HG03039 (cell line): ENCODE measurements around the gene RAB3B.
"Not testable (repeated sequence)": the region's sequence is repeated elsewhere in the genome, so short reads cannot be mapped to it uniquely, and the experiment has no call there.

Experiments
- ATAC-seq: cut with Tn5 transposase; IDR thresholded peaks from one replicate; pipeline ENCODE4 v1.9.1; 2021; ENCODE audit warnings: mild to moderate bottlenecking, moderate library complexity; ENCODE audit not compliant: unreplicated experiment

Gene RAB3B

DNA sequence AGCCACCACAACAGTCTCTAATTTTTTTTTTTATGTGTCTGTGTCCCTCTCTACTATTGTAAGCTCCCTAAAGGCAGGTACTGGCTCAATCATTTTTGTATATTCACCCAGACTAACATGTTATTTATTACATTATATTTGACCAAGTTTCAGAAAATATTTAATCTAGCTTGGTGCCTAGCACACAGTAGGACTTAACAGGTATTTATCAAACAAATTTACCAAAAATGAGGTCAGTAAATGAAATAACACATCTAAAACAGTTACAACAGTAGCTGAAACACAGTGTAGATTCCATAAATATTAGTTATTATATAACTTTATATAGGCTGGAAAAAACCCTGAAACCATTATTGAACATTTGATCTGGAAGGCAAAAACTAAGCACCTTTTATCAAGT, 114.7 kb downstream of the RAB3B start:
- no peak for ATAC-seq

DNA sequence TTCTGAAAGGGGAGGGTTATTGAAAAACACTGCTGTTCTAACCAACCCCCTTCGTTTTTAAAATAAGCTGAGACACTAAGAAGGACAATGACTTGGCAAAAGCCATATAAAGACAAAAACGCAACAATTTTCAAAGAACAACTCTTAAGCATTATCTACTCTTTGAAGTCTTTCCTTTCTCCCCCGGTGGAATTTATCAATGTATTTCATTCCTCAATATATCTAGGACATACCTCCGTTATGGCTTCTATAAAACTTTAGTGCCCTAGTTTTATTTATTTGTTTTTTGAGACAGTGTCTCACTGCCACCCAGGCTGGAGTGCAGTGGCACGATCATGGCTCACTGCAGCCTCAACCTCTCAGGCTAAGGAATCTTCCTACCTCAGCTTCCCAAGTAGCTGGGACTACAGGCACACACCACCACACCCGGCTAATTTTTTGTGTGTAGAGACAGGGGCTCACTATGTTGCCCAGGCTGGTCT, 115.2 kb downstream of the RAB3B start:
- no peak for ATAC-seq

DNA sequence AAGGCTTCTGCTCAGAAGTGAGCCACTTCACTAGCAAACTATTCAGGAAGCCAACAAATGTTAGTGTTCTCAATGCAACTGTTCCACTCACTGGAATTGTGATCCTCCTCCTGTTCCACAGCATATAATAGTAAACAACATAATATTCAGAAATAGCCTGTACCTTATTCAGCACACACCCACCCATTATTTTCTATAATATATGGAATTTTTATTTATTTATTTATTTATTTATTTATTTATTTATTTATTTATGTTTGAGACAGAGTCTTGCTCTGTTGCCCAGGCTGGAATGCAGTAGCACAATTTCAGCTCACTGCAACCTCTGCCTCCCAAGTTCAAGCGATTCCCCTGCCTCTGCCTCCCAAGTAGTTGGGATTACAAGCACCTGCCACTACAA, 117.2 kb downstream of the RAB3B start:
- ATAC-seq, result not testable (repeated sequence)

DNA sequence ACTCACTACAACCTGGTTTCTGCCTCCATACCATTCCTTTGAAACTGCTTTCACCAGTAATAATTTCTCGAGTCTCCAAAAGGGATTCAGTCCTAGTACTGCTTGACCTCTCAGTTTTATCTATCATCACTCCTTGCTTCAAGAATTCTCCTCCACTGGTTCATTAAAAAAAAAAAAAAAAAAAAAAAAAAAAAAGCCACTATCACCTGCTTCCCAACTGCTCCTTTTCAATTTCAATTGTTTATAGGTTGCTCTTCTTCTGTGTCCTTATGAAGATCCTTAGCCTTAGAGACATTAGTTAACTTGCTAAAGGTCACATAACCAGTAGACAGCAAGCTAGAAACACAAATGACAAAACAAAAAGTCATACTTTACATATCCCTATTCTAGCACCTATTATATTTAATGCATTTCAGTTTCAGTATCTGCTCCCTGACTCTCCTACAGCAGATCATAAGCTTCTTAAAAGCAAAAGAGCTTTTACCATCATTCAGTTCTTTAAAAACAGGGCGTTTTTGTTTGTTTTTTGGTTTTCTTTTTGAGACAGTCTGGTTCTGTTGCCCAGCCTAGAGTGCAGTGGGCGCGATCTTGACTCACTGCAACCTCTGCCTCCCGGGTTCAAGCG, 119.0 kb downstream of the RAB3B start:
- no peak for ATAC-seq

DNA sequence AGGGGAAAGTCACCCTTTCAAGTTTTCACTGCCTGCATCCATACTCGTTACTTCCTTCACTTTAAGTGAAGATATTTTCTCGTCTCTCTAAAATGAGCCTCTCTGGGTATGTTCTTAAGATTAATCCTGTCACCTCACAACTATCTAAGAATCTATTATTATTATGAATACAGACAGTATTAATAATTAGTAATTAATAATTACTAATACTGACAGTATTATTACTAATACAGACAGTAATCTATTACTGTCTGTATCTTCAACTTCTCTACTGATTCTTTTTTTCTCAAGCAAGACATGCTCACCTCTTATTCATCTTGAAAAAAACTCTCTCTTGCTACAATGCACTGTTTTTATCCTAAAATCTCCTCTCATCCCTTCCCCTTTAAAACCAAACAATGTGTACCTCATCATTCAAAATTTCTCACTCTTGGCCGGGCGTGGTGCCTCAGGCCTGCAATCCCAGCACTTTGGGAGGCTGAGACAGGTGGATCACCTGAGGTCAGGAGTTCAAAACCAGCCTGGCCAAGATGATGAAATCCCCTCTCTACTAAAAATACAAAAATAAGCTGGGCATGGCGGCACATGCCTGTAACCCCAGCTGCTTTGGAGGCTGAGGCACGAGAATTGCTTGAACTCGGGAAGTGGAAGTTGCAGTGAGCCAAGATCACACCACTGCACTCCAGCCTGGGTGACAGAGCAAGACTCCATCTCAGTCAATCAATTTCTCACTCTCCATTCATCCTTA, 119.7 kb downstream of the RAB3B start:
- ATAC-seq, result no peak

DNA sequence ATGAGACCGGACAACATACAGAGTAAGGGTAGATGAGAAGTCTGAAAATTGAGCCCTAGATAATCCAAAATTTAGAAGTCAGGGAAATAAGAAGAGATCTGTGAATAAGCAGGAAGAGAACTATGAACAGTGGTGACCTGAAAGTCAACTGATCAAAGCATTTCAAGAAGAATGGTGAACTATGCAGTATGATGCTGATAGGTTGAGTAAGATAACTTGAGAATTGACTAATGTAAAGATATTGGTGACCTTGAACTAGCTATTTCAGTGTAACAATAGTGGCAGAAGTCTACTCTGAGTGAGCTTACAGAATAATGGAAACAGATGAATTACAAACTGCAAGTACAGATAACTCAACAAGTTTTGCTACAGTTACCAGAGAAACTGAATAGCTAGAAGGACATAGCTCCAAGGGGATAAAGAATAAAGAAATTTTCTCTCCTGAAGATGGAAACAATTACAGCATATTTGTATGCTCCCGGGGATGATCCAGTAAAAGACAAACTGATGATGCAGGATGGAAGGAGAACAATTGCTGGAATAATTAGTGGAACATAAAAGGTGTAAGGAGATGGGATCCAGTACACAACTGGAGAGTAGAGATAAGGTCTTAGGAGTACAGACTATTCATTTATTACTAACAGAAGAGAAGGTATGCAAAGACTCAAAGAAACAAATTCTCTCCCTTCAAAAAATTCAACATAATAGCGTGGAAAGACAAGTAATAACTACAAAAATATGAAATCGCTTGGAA, 122.8 kb downstream of the RAB3B start:
- no peak for ATAC-seq

DNA sequence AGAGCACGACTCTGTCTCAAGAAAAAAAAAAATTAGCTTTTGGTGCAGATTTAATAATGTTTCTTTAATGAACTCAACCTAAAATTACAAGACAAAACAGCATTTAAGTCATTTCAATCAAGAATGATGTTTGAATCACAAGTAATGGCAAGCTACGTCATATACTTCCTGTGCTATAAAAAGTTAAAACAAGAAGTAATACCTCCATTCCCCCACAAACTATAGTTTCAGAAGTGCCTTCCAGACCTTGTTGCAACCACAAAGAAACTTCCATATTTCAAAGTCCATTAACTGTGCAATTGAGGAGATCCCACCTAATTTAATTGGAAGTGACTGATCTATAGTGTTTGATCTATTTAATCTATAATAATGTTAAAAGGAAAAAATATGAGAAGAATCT, 127.1 kb downstream of the RAB3B start:
- no peak for ATAC-seq

DNA sequence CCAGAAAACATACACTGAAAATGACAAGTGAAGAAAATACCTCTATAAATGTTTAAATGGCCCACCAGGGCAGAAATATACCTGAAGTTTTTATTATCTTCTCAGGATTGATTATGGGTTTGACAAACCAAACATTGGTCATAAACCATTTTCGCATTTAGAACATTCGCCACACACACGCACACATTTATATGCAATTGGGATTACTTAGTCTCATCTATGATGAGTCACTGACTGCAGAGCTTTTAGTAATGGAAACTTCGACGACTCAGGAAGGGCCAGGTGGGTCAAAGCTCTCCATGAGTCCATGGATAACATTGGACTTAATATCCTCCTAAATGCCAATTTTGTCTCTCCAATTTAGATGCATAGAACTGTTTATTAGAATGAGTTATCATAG, 128.8 kb downstream of the RAB3B start:
- ATAC-seq, result no peak

DNA sequence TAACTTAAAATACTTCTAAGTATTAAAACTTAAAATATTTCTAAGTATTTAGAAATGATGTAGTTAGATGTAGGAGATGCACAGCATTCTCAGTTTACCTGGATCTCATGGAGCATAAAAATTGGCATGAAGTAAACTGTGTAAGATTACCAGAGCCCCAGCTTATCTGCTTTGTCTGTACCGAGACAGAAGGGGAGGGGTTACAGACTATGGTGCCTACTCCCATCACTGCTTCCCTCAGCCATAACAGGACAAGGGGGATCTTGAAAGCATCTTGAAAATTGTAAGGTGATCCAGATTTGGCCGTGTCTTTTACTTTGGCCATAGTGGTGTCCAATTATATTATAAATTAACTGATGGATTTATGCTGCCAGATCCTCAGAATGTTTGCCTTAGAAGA, 130.8 kb downstream of the RAB3B start:
- ATAC-seq, result no peak

DNA sequence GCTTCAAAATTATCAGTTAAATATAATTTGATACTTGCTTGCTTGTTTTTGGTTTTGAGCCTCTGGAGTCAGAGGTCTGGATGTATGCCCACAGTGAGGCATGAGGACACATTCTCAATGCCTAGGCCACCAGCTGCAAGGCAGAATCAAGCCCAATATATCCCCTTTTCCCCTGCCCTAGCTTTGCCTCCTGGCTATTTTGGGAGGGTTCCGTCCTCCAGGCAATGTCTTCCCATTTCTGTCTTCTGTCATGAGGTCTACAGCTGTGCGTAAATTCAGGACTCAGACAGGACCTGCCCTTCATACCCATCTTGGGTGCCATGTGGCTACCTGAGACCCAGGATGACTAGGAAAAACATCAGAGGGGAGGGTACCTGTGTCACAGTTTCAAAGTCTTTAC, 131.2 kb downstream of the RAB3B start:
- ATAC-seq, result no peak

DNA sequence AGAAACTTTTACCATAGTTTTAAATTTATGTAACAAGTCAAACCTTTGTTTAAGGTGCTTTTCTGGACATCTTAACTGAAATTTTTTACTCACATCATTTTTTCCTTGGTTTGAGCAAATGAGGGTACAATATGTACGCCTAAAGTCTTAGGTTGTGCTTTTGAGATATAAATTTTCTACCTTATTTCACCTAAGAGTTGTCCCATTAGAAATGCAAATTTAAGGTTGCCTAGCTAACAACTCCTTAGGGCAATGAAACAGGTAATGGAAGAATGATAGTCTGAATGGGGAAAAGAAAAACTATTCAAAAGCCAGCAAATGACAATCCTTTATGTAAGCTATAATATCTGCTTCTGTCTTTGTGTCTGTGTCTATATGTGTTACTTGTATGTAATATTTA, 131.6 kb downstream of the RAB3B start:
- ATAC-seq, result no peak
